Effector memory CD4-positive, alpha-beta T cell (primary cell): ENCODE measurements around the gene DRD1.
A peak's percentile ranks its signal among the peaks of the same experiment; 100 is the strongest.

Source experiments
- DNase-seq, 3 donors: peaks; one replicate each; pipeline ENCODE4 v3.0.0-alpha.2; 2020
- H3K27ac ChIP-seq: 2 replicates; pipeline ENCODE4 v1.7.0; 2013; ENCODE audit warnings: mild to moderate bottlenecking, low read length, moderate library complexity; ENCODE audit not compliant: insufficient read depth, poor library complexity, severe bottlenecking
- H3K27me3 ChIP-seq: replicated peaks from 2 replicates; pipeline ENCODE4 v1.7.0; 2013; ENCODE audit warnings: mild to moderate bottlenecking, low read length; ENCODE audit not compliant: insufficient read depth, control insufficient read depth, poor library complexity, severe bottlenecking
- H3K36me3 ChIP-seq: 2 replicates; pipeline ENCODE4 v1.7.0; 2013; ENCODE audit warnings: mild to moderate bottlenecking, low read length, moderate library complexity; ENCODE audit not compliant: control insufficient read depth, insufficient read depth
- H3K4me1 ChIP-seq: 2 replicates; pipeline ENCODE4 v1.7.0; 2013; ENCODE audit warnings: low read length, mild to moderate bottlenecking; ENCODE audit not compliant: control insufficient read depth, insufficient read depth, poor library complexity, severe bottlenecking
- H3K4me3 ChIP-seq: 2 replicates; pipeline ENCODE4 v1.7.0; 2013; ENCODE audit warnings: low read length, low read depth, mild to moderate bottlenecking; ENCODE audit not compliant: insufficient read depth, poor library complexity, severe bottlenecking
- H3K9me3 ChIP-seq: 2 replicates; pipeline ENCODE4 v1.7.0; 2013; ENCODE audit warnings: mild to moderate bottlenecking, low read length, moderate library complexity; ENCODE audit not compliant: control insufficient read depth

DRD1 gene

GRCh38 chr5:175483337-175483736 is 39.4 kb upstream of the DRD1 start:
- no peak overlapping the region for H3K27ac ChIP-seq
- H3K36me3 ChIP-seq, result peaks cover 5% of the 10 kb centered on the region
- H3K27me3 ChIP-seq, result no peaks in the 10 kb centered on the region
- peaks cover 15% of the 10 kb centered on the region for H3K4me1 ChIP-seq
- no peaks in the 10 kb centered on the region for H3K9me3 ChIP-seq
- H3K4me3 ChIP-seq, result no peak overlapping the region
- DNase-seq, result no peak

GRCh38 chr5:175479125-175479881 is 35.3 kb upstream of the DRD1 start:
- Histone ChIP-seq H3K27me3 (no peaks in the 10 kb centered on the region), H3K27ac (peak overlapping the region; percentile 67), H3K36me3 (no peaks in the 10 kb centered on the region), H3K9me3 (no peaks in the 10 kb centered on the region), H3K4me1 (peaks cover 18% of the 10 kb centered on the region), H3K4me3 (peak overlapping the region; percentile 78)
- no peak for DNase-seq

GRCh38 chr5:175478384-175479124 is 34.6 kb upstream of the DRD1 start, which contains the start of gene SFXN1:
Gene SFXN1 (plus strand): TSS chr5:175478560. CDS start chr5:175492104, 13,544 bp downstream.
- peak; percentile 40 to 54 (median 53) for DNase-seq
- H3K4me1 ChIP-seq, result peaks cover 11% of the 10 kb centered on the region
- no peaks in the 10 kb centered on the region for H3K36me3 ChIP-seq
- H3K9me3 ChIP-seq, result no peaks in the 10 kb centered on the region
- peak within 1 kb of the TSS; percentile 67 for H3K27ac ChIP-seq
- H3K4me3 ChIP-seq, result peak within 1 kb of the TSS; percentile 78
- H3K27me3 ChIP-seq, result no peaks in the 10 kb centered on the region

GRCh38 chr5:175478008-175478383 is 34.0 kb upstream of the DRD1 start:
- H3K27ac ChIP-seq, result peak overlapping the region; percentile 67
- no peaks in the 10 kb centered on the region for H3K27me3 ChIP-seq
- H3K36me3 ChIP-seq, result no peaks in the 10 kb centered on the region
- no peak for DNase-seq
- peaks cover 11% of the 10 kb centered on the region for H3K4me1 ChIP-seq
- peak overlapping the region; percentile 78 for H3K4me3 ChIP-seq
- no peaks in the 10 kb centered on the region for H3K9me3 ChIP-seq

GRCh38 chr5:175477440-175477839 is 33.5 kb upstream of the DRD1 start:
- no peaks in the 10 kb centered on the region for H3K36me3 ChIP-seq
- peaks cover 8% of the 10 kb centered on the region for H3K4me1 ChIP-seq
- H3K27me3 ChIP-seq, result no peaks in the 10 kb centered on the region
- no peak for DNase-seq
- no peak overlapping the region for H3K27ac ChIP-seq
- no peak overlapping the region for H3K4me3 ChIP-seq
- H3K9me3 ChIP-seq, result no peaks in the 10 kb centered on the region

GRCh38 chr5:175475248-175475647 is 31.3 kb upstream of the DRD1 start:
- Histone ChIP-seq H3K36me3 (no peaks in the 10 kb centered on the region), H3K4me3 (no peak overlapping the region), H3K9me3 (no peaks in the 10 kb centered on the region), H3K27ac (no peak overlapping the region), H3K27me3 (no peaks in the 10 kb centered on the region), H3K4me1 (peaks cover 5% of the 10 kb centered on the region)
- no peak for DNase-seq

- Histone ChIP-seq H3K36me3 (no peaks in the 10 kb centered on the region), H3K27me3 (no peaks in the 10 kb centered on the region), H3K9me3 (no peaks in the 10 kb centered on the region), H3K4me1 (no peaks in the 10 kb centered on the region), H3K4me3 (no peak overlapping the region), H3K27ac (no peak overlapping the region)
- DNase-seq, result no peak
Measured at GRCh38 chr5:175472378-175472777, 28.4 kb upstream of the DRD1 start.

GRCh38 chr5:175471628-175472027 is 27.6 kb upstream of the DRD1 start:
- Histone ChIP-seq H3K9me3 (no peaks in the 10 kb centered on the region), H3K27ac (no peak overlapping the region), H3K4me1 (no peaks in the 10 kb centered on the region), H3K27me3 (no peaks in the 10 kb centered on the region), H3K36me3 (no peaks in the 10 kb centered on the region), H3K4me3 (no peak overlapping the region)
- DNase-seq, result no peak

- DNase-seq, result no peak
- H3K9me3 ChIP-seq, result no peaks in the 10 kb centered on the region
Measured at GRCh38 chr5:175471196-175471595, 27.2 kb upstream of the DRD1 start.

GRCh38 chr5:175470781-175471180 is 26.8 kb upstream of the DRD1 start:
- Histone ChIP-seq H3K4me1 (no peaks in the 10 kb centered on the region), H3K9me3 (no peaks in the 10 kb centered on the region), H3K27me3 (no peaks in the 10 kb centered on the region), H3K4me3 (no peak overlapping the region), H3K36me3 (no peaks in the 10 kb centered on the region), H3K27ac (no peak overlapping the region)
- DNase-seq, result no peak

More at GRCh38 chr5:175471196-175471595, 27.2 kb upstream of the DRD1 start:
- H3K27me3 ChIP-seq, result no peaks in the 10 kb centered on the region
- H3K36me3 ChIP-seq, result no peaks in the 10 kb centered on the region
- H3K4me3 ChIP-seq, result no peak overlapping the region
- no peaks in the 10 kb centered on the region for H3K4me1 ChIP-seq
- no peak overlapping the region for H3K27ac ChIP-seq
